Gastroesophageal sphincter (tissue), 4 donors: ENCODE data around the gene SPRY4. TPM values are rescaled to one million over a fixed set of nuclear protein-coding genes. Genes with fewer than 3 reads are reported as not detected.

Source experiments
- ATAC-seq: fragments of 150-250 bp; one replicate; pipeline ENCODE4 v1.9.1; 2016; ENCODE audit warnings: mild to moderate bottlenecking, moderate library complexity
- H3K27ac ChIP-seq, 4 donors: fragments of 200-600 bp; sonication (generic) in 3 of 4; 1 replicate in 3 of 4; 2 replicates in 1 of 4; pipeline ENCODE4 v1.5.1; 2016 to 2019
- H3K27me3 ChIP-seq: fragments of 200-600 bp; sonication (generic); one replicate; pipeline ENCODE4 v1.5.1; 2019
- H3K36me3 ChIP-seq, 2 donors: fragments of 200-600 bp; sonication (generic); one replicate each; pipeline ENCODE4 v1.5.1; 2019; ENCODE audit warnings: control low read depth in 1 of 2
- H3K4me1 ChIP-seq, 3 donors: fragments of 200-600 bp; sonication (generic); 1 replicate in 2 of 3; 2 replicates in 1 of 3; pipeline ENCODE4 v1.5.1; 2016 to 2019; ENCODE audit warnings: control low read depth in 2 of 3
- H3K4me3 ChIP-seq, 2 donors: fragments of 200-600 bp; sonication (generic); one replicate each; pipeline ENCODE4 v1.5.1; 2019; ENCODE audit warnings: mild to moderate bottlenecking in 1 of 2, moderate library complexity in 1 of 2
- H3K9me3 ChIP-seq, 3 donors: fragments of 200-600 bp; sonication (generic); one replicate each; pipeline ENCODE4 v1.5.1; 2017 to 2019; ENCODE audit warnings: control low read depth in 2 of 3
- CTCF ChIP-seq, 4 experiments: fragments of 200-600 bp in 2 of 4; fragments of 450-650 bp in 2 of 4; sonication (generic) in 1 of 4; IDR thresholded peaks; one replicate each; pipeline ENCODE4 v1.5.1; 2017 to 2019; ENCODE audit warnings: antibody characterized with exemption in 4 of 4, mild to moderate bottlenecking in 2 of 4, moderate library complexity in 2 of 4
- EP300 ChIP-seq: sonication (generic); formaldehyde crosslinking; IDR thresholded peaks from one replicate; pipeline ENCODE4 v1.6.1; 2017; ENCODE audit warnings: antibody characterized with exemption, mild to moderate bottlenecking
- POLR2A ChIP-seq, 2 donors: fragments of 450-650 bp; IDR thresholded peaks; one replicate each; pipeline ENCODE4 v1.6.1; 2017; ENCODE audit warnings: antibody characterized with exemption in 2 of 2, mild to moderate bottlenecking in 2 of 2, moderate library complexity in 1 of 2
- POLR2AphosphoS5 ChIP-seq: sonication (generic); formaldehyde crosslinking; IDR thresholded peaks from one replicate; pipeline ENCODE4 v1.6.1; 2017; ENCODE audit warnings: antibody characterized with exemption
- WGBS, 2 donors: methylation state at CpG; one replicate each; pipeline ENCODE4 v1.1.5; 2018; ENCODE audit warnings: low coverage in 1 of 2; 5-methylcytosine and 5-hydroxymethylcytosine counted together
- total RNA-seq, 4 donors: library from RNA; depleted of rRNA; stranded (reverse); fragments of >200 nt; gene quantifications; one replicate each; pipeline ENCODE4 v1.1.0, GENCODE V29; 2016

SPRY4 gene
- total RNA-seq, 4 donors from 2014 or later: 9.2 to 18.1 (median 12.7) TPM

GRCh38 chr5:142358121-142358520 lies 33.3 kb upstream of the SPRY4 start:
- ATAC-seq: no peak
- Histone ChIP-seq H3K9me3 (no peaks in the 10 kb centered on the region), H3K27me3 (no peaks in the 10 kb centered on the region), H3K36me3 (no peaks in the 10 kb centered on the region), H3K27ac (peak overlapping the region; percentile 79 to 98 (median 96)), H3K4me3 (no peak overlapping the region), H3K4me1 (peaks cover 0 to 30% (median 18%) of the 10 kb centered on the region in 3 donors)
- WGBS, 2 donors: 77 to 84% methylated on average over 3 to 5 of the region's 5 CpGs
- no peak for TF ChIP-seq POLR2A (IDR thresholded peaks at IDR 0.05)
- no peak for TF ChIP-seq EP300
- TF ChIP-seq POLR2AphosphoS5: no peak
- TF ChIP-seq CTCF (IDR thresholded peaks at IDR 0.05): no peak

GRCh38 chr5:142357469-142358090 lies 32.8 kb upstream of the SPRY4 start:
- 37 to 38% methylated on average over 10 to 11 of the region's 14 CpGs for whole genome bisulfite sequencing, 2 donors
- peak overlapping the region; percentile 44 to 79 for H3K4me3 ChIP-seq
- no peaks in the 10 kb centered on the region for H3K9me3 ChIP-seq
- H3K36me3 ChIP-seq: no peaks in the 10 kb centered on the region
- peaks cover 0 to 25% (median 13%) of the 10 kb centered on the region in 3 donors for H3K4me1 ChIP-seq
- TF ChIP-seq POLR2AphosphoS5 (no peak), EP300 (no peak), POLR2A (IDR thresholded peaks at IDR 0.05) (no peak), CTCF (IDR thresholded peaks at IDR 0.05) (no peak)
- no peak for ATAC-seq
- no peaks in the 10 kb centered on the region for H3K27me3 ChIP-seq
- H3K27ac ChIP-seq: peak overlapping the region; percentile 79 to 98 (median 96)

- peak overlapping the region; percentile 44 to 79 for H3K4me3 ChIP-seq
- peaks cover 0 to 19% (median 9%) of the 10 kb centered on the region in 3 donors for H3K4me1 ChIP-seq
- TF ChIP-seq EP300: no peak
- peak; percentile 83 to 87 for TF ChIP-seq POLR2A (IDR thresholded peaks at IDR 0.05)
- TF ChIP-seq CTCF (IDR thresholded peaks at IDR 0.05): peak in 2 of 4 experiments; percentile 2 to 13
- TF ChIP-seq POLR2AphosphoS5: peak; percentile 59
- peak overlapping the region; percentile 79 to 98 (median 96) for H3K27ac ChIP-seq
- peak; percentile 91 for ATAC-seq
- no peaks in the 10 kb centered on the region for H3K9me3 ChIP-seq
- no peaks in the 10 kb centered on the region for H3K36me3 ChIP-seq
- no peaks in the 10 kb centered on the region for H3K27me3 ChIP-seq
- no CpG with 5 or more reads among the region's 82 CpGs for WGBS, 2 donors
Observed at GRCh38 chr5:142356716-142357468, 32.1 kb upstream of the SPRY4 start.

- WGBS, 2 donors: 9 to 13% methylated on average over 6 to 8 of the region's 14 CpGs
- Histone ChIP-seq H3K36me3 (no peaks in the 10 kb centered on the region), H3K4me3 (peak overlapping the region; percentile 44 to 79), H3K27ac (peak overlapping the region; percentile 79 to 98 (median 96)), H3K4me1 (peaks cover 0 to 19% (median 9%) of the 10 kb centered on the region in 3 donors), H3K9me3 (no peaks in the 10 kb centered on the region), H3K27me3 (no peaks in the 10 kb centered on the region)
- ATAC-seq: peak; percentile 3
- TF ChIP-seq EP300 (peak; percentile 24), CTCF (IDR thresholded peaks at IDR 0.05) (no peak), POLR2A (IDR thresholded peaks at IDR 0.05) (no peak)
Observed at GRCh38 chr5:142356349-142356715, 31.5 kb upstream of the SPRY4 start.
